HEK293 (cell line): Measurements from ENCODE around the gene HNRNPA2B1.
"Not testable (repeated sequence)": the region's sequence is repeated elsewhere in the genome, so short reads cannot be mapped to it uniquely, and the experiment has no call there.

ENCODE experiments used
- CTCF ChIP-seq: fragments of 450-650 bp; formaldehyde crosslinking; IDR thresholded peaks from 2 replicates; pipeline ENCODE4 v1.5.1; 2016; ENCODE audit warnings: missing biosample characterization, missing genetic modification characterization
- PRDM1 ChIP-seq: fragments of 450-650 bp; formaldehyde crosslinking; IDR thresholded peaks from 2 replicates; pipeline ENCODE4; 2016; ENCODE audit warnings: missing biosample characterization, missing genetic modification characterization
- ZNF449 ChIP-seq: fragments of 450-650 bp; formaldehyde crosslinking; IDR thresholded peaks from 2 replicates; pipeline ENCODE4 v1.5.1; 2017; ENCODE audit warnings: missing biosample characterization, mild to moderate bottlenecking, missing genetic modification characterization, moderate library complexity
- ZXDB ChIP-seq: fragments of 450-650 bp; formaldehyde crosslinking; IDR thresholded peaks from 2 replicates; pipeline ENCODE4 v1.5.1; 2016; ENCODE audit warnings: missing biosample characterization, missing genetic modification characterization
- TF ChIP-seq, protein P1 (sequence below): sonication (generic); formaldehyde crosslinking; IDR thresholded peaks from 2 replicates; pipeline ENCODE4 v1.8.1; 2022; ENCODE audit warnings: mild to moderate bottlenecking, moderate library complexity, missing genetic modification reagents

DNA sequence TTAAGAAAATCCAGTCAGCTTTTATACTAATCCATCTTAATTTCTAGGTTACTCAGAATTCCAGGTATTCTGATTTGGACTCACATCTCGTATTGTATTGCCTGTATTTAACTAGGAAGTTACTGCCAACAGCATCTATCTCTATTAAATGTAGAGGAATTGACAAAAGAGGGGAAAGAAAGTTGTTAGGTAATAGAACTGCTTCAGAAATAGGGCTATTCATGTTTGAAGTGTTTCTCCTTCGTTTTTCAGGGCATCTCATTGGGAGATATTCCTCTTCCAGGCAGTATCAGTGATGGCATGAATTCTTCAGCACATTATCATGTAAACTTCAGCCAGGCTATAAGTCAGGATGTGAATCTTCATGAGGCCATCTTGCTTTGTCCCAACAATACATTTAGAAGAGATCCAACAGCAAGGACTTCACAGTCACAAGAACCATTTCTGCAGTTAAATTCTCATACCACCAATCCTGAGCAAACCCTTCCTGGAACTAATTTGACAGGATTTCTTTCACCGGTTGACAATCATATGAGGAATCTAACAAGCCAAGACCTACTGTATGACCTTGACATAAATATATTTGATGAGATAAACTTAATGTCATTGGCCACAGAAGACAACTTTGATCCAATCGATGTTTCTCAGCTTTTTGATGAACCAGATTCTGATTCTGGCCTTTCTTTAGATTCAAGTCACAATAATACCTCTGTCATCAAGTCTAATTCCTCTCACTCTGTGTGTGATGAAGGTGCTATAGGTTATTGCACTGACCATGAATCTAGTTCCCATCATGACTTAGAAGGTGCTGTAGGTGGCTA lies 16.1 kb downstream of the HNRNPA2B1 start:
- not testable (repeated sequence) for TF ChIP-seq ZNF449 (tag by site-specific recombination); PRDM1; CTCF (tag by site-specific recombination); ZXDB (tag by site-specific recombination)
- TF ChIP-seq, protein P1, sequence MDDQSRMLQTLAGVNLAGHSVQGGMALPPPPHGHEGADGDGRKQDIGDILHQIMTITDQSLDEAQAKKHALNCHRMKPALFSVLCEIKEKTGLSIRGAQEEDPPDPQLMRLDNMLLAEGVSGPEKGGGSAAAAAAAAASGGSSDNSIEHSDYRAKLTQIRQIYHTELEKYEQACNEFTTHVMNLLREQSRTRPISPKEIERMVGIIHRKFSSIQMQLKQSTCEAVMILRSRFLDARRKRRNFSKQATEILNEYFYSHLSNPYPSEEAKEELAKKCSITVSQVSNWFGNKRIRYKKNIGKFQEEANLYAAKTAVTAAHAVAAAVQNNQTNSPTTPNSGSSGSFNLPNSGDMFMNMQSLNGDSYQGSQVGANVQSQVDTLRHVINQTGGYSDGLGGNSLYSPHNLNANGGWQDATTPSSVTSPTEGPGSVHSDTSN (CRISPR knock-in tag) = not testable (repeated sequence)
